SKM-1 (cell line): ENCODE data around the gene MAN1A2.
"Not testable (repeated sequence)": the region's sequence is repeated elsewhere in the genome, so short reads cannot be mapped to it uniquely, and the experiment has no call there.

Experiments used
- DNase-seq: peaks from one replicate; lab custom pipeline; 2025; ENCODE audit not compliant: unreplicated experiment; lab: John Stamatoyannopoulos, UW

The MAN1A2 gene

DNA sequence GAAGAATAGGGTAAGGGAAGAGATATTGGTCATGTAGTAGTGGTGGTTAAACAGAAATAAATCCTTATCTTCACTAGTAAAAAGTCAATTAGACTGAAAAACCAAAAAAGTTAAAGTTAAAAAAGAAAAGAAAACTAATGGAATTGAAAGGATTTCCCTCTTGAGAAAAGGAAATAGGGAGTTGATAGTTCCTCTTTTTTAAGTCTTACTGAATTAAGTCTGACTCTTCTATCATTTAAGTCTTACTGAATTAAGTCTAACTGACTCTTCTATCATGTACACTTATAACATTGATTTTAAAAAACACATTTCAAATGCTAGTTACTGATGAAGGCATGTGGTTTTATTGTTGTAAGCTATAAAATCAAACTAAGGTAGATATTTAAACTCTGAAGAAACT, 189.1 kb downstream of the MAN1A2 start:
- DNase-seq = peak; percentile 16

DNA sequence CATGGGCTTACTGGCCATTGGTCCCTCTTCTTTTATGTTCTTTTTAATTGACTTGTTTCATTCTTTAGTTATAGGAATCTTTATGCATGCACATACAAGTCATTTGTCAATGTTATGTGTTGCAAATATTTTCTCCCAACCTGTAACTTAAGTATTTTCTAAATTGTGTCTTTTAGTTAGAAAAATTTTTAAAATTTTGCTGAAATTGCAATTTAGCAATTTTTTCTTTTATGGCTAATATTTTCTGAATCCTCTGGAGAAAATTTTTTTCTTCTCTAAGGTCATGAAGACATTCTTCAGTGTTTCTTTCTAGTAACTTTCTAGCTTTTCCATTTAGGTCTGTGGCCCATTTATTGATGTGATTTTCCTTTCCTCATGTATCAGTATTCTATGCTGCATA, 189.7 kb downstream of the MAN1A2 start:
- no peak for DNase-seq

DNA sequence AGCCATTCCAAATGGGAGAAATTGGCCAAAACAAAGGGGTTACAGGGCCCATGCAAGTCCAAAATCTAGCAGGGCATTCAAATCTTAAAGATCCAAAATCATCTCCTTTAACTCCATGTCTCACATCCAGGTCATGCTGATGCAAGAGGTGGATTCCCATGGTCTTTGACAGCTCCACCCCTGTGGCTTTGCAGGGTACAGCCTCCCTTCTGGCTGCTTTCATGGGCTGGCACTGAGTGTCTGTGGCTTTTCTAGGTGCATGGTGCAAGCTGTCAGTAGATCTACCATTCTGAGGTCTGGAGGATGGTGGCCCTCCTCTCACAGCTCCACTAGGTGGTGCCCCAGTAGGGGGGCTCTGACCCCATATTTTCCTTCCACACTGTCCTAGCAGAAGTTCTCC, 191.2 kb downstream of the MAN1A2 start:
- DNase-seq = not testable (repeated sequence)

DNA sequence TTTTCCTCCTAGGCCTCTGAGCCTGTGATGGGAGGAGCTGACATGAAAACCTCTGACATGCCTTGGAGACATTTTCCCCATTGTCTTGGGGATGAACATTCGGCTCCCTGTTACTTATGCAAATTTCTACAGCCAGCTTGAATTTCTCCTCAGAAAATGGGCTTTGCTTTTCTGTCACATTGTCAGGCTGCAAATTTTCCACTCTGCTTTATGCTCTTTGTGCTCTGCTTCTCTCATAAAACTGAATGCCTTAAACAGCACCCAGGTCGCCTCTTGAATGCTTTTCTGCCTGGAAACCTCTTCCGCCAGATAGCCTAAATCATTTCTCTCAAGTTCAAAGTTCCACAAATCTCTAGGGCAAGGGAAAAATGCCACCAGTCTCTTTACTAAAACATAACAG, 191.9 kb downstream of the MAN1A2 start:
- no peak for DNase-seq

DNA sequence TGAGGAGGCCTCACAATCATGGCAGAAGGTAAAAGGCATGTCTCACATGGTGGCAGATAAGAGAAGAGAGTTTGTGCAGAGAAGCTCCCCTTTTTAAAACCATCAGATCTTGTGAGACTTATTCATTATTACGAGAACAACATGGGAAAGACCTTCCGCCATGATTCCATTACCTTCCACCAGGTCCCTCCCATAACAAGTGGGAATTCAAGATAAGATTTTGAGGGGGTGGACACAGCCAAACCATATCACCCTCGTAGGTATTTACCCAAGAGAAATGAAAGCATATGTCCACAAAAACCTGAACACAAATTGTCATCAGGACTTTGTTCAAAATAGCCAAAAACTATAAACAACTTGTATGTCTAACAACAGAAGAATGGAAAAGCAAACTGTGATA, 192.7 kb downstream of the MAN1A2 start:
- DNase-seq = no peak

DNA sequence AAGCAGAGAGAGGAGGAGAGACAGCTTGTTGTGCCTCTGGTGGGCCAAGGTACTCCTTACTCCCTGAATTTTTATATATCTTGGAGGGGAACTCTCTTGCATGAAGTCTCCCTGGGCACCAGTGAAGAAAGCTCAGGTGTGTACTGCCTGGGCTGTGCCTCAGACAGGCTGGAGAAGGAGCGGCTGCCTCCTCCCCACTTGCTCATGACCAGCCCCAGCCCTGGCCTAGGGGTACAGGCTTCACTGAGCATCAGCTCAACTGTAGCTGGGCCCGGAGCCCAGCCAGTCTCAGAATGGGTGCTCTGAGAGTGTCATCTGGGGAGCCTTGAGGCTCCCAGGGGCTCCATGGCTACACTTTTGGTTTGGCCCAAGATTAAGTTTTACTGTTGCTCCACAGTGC, 193.8 kb downstream of the MAN1A2 start:
- DNase-seq = no peak

DNA sequence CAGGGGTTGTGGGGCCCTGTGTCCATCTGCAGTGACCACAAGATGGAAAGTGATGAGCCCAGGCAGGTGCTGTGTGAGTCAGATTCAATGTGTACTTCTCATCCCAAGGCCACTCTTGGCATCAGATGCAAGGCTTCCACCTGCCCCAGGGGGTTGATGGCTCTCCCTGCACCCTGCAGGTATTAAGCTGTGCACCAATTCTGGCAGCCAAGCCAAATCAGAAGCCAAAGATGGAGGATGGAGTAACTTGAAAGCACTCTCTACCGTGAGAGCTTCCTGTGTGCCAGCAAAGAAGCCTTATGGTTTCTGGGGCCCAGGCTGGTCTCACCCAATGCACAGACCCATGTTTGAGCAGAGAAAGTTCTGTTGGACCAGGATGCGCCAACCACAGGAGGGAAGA, 194.3 kb downstream of the MAN1A2 start:
- DNase-seq = no peak

DNA sequence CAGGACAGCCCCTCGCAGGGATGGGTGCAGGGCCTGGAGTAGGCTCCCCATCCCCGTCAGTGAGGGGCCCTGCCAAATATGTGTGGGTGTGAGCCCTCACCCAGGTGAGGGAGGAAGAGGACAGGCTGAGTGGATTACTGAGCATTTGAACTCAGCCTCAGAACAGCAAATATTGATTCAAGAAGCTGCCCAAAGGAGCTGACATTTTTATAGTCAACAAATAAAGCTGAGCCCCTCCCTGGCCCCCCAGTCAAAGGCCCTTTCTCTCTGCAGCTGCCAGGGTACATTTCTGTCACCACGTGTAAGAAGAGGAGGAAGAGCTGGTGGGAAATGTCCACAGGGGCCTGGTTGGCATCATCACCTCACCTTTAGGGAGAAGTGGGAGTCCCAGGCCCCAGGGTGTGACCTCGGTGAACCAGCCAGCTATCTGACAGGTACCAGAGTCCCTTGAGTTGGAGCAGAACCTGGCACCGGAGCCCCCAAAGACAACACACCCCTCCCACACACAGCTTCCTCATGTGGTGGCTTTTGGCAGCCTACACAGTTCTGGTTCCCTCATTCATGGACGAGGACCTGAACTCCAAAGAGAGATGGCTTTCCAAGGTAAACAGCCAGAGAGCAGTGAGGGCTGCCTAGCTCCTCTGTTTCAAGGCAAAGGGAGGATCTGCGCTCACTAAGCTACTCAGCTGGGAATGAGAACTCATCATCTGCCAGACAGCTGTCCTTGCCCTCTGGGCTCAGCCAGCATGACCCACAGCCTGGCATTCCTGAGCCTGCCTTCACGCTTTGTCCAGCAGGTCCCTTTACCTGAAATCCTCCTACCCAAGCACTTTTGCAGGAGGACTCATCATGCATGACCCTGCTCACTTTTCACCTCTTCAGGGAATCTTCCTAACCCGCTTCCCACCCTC, 195.6 kb downstream of the MAN1A2 start:
- DNase-seq = no peak

DNA sequence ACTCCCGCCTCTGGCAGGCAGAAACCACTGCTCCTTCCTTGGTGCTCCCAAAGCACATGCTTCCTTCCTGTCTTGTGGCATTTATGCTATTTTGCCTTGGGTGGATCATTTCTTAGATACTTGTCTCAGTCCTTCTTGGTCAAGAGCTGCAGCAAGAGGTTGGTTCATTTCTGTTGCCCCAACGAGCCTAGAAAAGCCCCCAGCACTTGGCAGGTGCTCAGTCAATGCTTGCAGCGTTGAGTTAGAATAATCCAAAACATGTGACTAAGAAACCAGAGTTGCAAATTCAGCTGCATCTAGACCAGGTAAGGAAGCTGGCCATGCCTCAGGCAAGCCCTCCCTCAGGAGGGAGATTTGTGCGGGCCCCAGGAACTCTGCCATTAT, 196.2 kb downstream of the MAN1A2 start:
- DNase-seq = no peak

DNA sequence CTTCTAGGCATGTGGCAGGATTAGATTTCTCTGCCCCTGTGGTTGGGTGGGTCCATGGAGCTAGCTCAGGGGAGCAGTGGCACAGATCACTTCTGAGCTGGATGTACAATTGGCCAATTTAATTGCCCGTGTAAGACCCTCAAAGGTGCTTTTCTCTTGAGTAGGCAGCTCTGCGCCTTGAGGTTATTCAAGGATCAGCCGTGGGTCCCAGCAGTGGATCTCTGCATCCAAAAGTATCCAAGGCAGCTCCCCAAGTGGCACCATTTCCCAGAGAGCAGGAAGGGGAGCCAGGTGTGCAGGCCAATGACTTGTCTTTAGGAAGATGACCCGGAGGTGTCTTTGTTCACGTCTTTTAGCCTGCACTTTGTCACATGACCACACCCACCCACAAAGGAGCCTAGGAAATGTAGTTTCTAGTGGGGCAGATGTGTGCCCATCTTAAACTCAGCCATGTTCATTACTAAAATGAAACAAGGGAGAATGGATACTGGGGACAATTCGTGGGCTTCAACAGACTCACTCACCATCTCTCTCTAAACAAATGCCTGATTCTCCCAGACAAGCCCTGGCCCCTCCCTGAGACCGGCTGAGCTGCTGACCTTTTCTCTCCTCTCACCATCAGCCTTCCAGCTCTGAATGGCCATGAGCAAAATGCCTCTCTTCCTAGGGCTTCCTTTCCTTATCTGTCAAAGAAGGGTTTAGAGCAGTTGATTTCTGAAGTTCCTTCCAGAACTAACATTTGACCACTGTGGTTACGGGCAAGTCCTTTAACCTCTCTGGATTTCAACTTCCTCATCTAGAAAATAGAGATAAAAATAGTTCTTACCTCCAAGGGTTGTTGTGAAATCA, 197.2 kb downstream of the MAN1A2 start:
- DNase-seq = peak; percentile 67

DNA sequence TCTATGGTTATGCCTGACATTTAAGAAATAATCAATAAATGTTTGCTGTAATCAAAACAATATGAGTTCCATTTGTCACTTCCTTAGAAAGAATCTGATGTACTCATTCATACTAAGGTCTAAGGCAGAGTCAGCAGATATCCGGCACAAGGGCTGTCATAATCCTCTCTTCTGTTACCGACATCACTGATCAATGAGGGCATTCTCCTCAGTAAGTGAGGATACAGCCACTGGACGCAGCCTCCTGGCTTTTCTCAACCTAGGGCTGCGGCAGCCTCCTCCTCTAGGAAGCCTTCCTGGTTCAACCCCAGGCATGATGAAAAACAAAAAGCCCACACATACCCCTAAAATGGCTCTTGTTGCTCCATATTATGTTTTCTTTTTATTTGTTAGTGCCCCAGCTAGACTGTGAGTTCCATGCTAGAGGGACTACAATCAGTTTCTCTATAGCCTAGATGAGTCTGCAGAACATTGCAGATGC, 197.9 kb downstream of the MAN1A2 start:
- DNase-seq = no peak

DNA sequence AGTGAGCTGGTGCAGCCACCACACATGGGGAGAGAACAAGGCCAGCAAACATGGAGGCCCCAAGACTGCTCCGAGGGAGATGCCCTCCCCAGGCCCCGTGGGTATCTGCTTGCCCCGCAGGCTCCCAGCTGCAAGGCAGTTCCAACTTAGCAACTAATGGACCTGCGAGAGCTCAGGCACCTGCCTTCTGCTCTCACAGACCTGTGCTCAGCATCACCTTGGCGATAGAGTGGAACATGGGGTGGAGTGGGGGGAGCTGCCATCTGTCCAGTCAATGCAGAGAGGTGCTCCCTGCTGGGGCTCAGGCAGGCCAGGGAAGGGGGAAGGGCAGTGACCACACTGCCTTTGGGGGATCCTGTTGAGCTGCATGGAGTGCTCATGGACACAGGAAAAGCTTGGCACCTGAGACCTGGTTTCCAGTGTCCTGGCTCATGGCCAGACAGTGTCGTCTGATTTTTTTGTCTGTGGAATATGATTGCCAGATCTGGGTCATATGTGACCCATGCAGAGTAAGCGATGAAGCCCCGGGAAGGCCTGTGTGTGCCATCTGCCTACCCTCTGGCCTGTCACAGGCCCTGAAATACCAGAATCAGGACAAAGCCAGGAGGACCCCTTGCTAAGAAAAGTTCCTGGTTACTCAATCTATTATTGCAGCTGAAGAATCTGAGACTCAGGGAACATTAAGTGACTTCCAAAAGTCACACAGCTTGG, 198.7 kb downstream of the MAN1A2 start:
- DNase-seq = no peak

DNA sequence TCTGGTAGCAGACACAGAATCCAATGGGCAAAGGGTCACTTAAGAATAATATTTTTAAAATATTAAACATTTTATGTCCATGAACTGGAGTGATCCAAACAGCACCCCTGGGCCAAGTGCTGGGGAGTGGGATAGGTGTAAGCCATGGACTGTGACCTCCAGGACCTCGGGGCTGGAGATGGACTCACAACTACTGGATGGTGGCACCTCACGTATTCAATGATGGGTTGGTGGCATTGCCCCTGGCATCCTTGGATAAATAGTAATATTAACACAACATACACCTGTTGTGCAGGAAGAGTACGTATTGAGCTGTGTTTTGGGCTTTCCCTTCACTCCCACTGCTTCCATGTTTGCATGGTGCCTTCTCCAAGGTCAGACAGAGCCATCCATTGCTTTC, 199.3 kb downstream of the MAN1A2 start:
- DNase-seq = no peak

DNA sequence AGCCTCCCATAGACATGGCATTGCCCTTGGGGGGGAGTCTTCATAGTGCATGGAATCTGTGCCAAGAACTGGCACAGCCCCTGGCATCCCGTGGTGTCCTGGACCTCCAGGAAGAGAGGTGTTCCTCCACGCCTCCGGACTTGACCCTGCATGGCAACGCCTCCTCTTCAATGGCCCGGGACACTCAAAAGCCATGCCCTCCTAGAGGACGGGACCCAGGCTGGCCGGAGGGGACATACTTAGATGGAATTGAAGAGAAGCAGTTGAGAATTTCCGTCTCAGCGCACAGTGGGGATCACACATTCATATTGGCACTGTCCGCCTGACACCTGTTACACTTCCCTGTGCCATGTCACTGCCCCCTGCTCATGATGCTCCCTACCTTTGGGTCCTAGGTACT, 200.2 kb downstream of the MAN1A2 start:
- no peak for DNase-seq

DNA sequence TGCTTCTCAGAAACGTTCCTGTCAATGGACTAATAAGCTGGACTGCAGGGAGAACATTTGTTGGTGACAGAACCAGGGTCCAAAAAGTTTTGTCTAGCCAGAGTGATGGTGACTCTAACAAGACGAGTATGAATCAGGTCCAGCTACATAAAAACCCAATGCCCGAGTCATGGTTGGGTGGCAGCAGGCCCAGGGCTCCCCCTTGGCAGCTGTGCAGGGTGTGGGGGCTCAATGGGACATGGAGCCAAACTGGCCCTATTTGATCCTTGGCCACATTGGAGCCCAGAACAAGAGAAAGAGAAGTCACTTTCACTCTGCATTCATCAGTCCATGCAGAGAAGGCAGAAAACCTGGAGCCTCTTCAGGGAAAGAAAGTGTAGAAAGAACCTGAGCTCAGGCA, 200.7 kb downstream of the MAN1A2 start:
- no peak for DNase-seq

DNA sequence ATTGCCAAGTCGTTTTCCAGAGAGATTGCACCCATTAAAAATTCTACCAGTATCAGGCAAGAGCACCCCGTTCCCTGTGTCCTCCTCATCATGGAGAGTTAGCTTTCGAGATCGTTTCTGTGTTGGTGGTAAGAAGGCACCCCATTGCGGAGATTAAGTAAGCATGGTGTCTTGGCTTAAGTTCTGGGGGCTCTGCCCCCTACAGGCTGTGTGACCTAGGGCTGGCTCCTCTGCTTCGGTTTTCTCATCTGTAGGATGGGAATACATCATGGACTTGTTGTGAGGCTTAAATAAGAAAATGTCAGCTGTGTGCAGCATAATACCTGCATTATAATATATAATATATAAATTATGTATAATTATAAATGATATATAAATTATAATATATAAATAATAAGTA, 201.8 kb downstream of the MAN1A2 start:
- DNase-seq = no peak

DNA sequence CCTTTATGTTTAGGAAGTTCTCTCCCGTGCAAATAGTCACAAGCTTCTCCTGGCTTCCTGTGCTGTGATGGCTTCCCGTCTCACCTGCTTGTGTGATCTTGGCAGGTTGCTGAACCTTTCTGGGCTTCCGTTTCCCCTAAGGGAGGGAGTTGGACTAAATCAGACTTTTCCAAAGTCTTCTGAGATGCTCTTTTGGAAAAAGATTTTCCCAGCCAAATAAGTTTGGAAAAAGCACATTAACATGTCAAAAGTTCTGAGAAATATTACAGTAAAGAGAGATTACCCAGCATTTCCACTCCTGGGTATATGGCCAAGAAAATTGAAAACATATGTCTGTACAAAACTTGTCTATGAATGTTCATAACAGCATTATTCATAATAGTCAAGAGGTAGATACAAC, 202.6 kb downstream of the MAN1A2 start:
- no peak for DNase-seq

DNA sequence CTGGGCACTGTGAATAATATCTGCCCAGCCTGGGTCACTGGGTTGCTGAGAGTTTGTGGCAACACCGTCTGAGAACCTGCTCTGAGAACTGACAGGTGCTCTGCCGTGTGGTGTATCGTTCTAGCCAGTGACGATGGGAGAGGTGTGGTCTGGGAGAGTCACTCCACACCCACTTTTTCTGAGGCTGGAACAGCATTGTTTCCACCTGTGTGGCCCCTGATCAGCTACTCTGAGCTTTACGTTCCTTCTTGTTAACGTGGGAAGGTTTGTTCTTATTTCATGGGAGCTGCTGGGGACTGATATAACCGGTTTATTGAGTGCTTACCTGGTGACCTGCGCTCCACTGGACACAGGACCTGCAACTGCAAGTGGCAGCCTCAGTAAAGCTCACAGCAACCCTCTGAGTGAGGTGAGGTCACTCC, 203.8 kb downstream of the MAN1A2 start:
- no peak for DNase-seq

DNA sequence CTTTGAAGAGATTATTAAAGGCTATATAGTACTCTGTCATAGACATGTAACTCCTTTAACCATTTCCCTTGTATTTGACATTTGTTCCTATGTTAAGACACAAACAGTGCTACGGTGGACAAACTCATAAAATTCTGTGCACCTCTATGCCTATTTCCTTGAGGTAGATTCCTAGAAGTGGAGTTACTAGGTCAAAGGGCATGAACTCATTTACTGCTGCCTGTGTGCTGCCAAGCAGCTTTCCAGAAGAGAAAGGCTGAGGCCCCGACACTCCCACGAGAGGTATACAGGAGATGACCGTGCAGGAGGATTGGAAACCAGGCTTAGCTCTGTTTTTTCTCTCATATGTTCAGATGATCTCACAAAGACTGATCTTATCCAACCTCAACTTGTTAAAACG, 204.2 kb downstream of the MAN1A2 start:
- DNase-seq = no peak

DNA sequence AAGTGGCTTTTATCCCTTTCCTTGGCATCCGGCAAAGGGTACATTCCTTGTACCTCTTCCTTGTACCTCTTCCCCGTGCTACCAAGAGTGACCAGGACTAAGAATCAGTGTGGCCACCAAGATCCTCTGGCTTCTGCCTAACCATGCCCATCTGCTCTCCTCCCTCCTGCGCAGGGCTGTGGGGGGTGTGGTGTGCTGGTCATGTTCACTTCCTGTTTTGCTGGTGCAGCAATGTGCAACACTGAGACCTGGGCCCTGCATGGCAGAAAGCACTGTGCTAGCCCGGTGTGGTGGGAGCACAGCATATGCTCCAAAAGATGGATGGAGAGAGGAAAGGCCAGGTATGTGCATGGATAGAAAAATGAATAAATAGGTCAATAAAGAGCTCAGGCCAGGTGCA, 205.3 kb downstream of the MAN1A2 start:
- DNase-seq = peak; percentile 52

DNA sequence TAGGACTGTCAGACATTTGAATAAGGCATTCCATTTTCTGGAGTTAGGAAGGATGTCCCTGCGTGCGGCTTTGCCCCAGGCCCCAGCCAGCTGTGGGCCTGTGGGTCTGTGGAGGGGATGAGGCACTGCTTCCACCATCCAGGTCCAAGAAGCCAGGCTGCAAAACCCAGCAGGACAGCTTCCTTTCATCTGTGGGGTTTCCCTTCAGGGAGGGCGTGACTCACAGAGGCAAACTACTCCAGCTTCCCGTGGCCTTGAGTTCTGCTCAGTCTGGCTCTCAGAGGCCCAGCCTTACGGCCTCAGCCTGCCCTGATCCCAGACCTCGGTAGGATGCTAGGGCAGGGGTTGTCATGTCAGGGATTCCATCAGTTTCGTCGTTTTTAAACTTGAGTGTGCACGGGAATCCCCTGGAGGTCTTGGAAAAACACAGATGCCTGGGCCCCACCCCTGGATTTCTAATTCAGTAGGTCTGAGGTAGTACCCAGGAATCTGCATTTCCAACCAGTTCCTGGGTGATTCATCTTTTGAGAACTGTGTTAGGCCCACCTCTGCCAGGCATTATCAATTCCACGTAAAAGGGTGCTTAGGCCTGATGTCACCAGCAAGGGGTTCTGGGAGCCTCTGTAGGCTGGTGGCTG, 206.3 kb downstream of the MAN1A2 start:
- no peak for DNase-seq
